Upper lobe of right lung (tissue), 1 donor: ENCODE data around the gene SKI. TPM values are rescaled to one million over a fixed set of nuclear protein-coding genes. Genes with fewer than 3 reads are reported as not detected.

Experiments
- ATAC-seq: fragments of 200-7000 bp; cut with Tn5 transposase; one replicate; pipeline ENCODE4 v1.9.1; 2020; ENCODE audit warnings: mild to moderate bottlenecking, moderate library complexity
- DNase-seq: peaks from one replicate; pipeline ENCODE4 v3.0.0-alpha.2; 2020
- H3K27ac ChIP-seq: fragments of 200-600 bp; one replicate; pipeline ENCODE4 v1.8.0; 2022
- H3K27me3 ChIP-seq: fragments of 200-600 bp; one replicate; pipeline ENCODE4 v1.8.0; 2022; ENCODE audit warnings: mild to moderate bottlenecking
- H3K36me3 ChIP-seq: fragments of 200-600 bp; one replicate; pipeline ENCODE4 v1.8.0; 2022
- H3K4me1 ChIP-seq: fragments of 200-600 bp; one replicate; pipeline ENCODE4 v1.8.0; 2022
- H3K4me3 ChIP-seq: fragments of 200-600 bp; one replicate; pipeline ENCODE4 v1.8.0; 2022; ENCODE audit warnings: mild to moderate bottlenecking
- H3K9me3 ChIP-seq: fragments of 200-600 bp; one replicate; pipeline ENCODE4 v1.8.0; 2022
- intact Hi-C: fragments of 100-400 bp; cut with DNase I; formaldehyde crosslinking; loops from one replicate; pipeline ENCODE4 v1.11.0; 2022
- total RNA-seq: library from RNA; stranded (reverse); fragmentation: NEBNext Ultra II Directional; extraction: Animal tissue kit (Norgen Biotek cat#: 25700); gene quantifications from one replicate; pipeline ENCODE4 v1.2.1, GENCODE V29; 2021
- TF ChIP-seq, protein P1 (sequence below): fragments of 200-600 bp; IDR thresholded peaks from one replicate; pipeline ENCODE4 v1.8.0; 2022; ENCODE audit warnings: antibody characterized with exemption
- donor health status: DM: no; HTN: yes; CAD: no; lungs with severe emphysema.

The SKI gene
- total RNA-seq, 1 donor from 2014 or later = 89.6 TPM

DNA sequence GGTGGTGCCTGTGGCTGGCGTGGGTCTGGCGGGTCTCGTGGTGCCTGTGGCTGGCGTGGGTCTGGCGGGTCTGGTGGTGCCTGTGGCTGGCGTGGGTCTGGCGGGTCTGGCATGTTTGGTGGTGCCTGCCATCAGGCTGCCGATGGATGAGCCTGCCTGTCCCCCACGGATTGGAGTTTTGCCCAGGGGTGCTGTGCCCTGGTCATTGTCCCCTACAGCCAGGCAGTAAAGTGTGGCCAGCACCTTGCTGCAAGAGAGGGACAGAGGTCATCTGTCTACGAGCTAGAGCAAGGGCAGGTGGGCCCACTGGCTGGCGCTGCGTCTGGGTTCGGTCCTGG, 41.8 kb downstream of the SKI start:
- intact Hi-C loops = no loop called here
- H3K27ac ChIP-seq = no peak overlapping the region
- ATAC-seq = no peak

DNA sequence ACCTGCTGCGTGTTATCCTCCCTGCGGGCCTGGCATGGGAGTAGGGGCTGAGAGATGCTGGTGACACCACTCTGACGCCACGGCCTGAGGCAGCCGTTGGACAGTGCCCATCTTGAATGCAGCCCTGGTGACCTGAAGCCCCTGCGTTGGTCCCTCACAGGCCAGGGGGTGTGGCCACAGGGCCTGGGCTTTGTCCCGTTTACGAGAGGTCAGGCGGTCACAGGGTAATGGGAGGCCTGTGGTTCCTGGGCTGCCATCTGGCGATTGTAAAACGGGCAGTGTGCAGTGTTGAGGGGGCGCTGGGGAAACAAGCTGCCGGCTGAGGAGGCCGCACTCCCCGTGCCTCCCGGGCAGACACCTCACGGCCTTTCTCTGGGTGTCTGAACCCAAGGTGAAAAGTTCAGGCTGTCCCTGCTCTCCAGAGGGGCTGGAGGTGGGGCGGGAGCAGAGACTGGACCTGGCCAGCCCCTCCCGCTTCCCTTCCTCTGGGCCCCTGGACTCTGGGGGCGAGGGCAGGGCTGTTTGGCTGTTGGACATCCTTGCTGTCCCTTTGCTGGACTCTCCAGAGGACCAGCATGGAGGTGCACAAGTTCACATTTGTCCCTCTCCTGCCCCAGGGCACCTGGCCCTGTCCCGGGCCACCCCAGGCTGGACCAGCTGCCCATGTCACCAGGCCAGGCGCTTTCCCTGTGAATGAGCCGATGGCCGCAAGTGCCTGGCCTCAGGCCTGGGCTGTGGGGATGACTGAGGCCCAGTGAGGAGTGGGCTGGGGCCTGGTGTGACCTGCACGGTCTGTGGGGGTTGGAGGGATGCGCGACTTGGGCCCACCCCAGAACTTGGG, 42.4 kb downstream of the SKI start:
- intact Hi-C loops = no loop called here

More for the DNA sequence above, 41.8 kb downstream of the SKI start:
- Histone ChIP-seq H3K4me3 (no peak overlapping the region), H3K4me1 (peaks cover 80% of the 10 kb centered on the region), H3K9me3 (no peaks in the 10 kb centered on the region), H3K36me3 (no peaks in the 10 kb centered on the region), H3K27me3 (no peaks in the 10 kb centered on the region)
- TF ChIP-seq, protein P1, sequence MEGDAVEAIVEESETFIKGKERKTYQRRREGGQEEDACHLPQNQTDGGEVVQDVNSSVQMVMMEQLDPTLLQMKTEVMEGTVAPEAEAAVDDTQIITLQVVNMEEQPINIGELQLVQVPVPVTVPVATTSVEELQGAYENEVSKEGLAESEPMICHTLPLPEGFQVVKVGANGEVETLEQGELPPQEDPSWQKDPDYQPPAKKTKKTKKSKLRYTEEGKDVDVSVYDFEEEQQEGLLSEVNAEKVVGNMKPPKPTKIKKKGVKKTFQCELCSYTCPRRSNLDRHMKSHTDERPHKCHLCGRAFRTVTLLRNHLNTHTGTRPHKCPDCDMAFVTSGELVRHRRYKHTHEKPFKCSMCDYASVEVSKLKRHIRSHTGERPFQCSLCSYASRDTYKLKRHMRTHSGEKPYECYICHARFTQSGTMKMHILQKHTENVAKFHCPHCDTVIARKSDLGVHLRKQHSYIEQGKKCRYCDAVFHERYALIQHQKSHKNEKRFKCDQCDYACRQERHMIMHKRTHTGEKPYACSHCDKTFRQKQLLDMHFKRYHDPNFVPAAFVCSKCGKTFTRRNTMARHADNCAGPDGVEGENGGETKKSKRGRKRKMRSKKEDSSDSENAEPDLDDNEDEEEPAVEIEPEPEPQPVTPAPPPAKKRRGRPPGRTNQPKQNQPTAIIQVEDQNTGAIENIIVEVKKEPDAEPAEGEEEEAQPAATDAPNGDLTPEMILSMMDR = no peak
- DNase-seq = no peak

DNA sequence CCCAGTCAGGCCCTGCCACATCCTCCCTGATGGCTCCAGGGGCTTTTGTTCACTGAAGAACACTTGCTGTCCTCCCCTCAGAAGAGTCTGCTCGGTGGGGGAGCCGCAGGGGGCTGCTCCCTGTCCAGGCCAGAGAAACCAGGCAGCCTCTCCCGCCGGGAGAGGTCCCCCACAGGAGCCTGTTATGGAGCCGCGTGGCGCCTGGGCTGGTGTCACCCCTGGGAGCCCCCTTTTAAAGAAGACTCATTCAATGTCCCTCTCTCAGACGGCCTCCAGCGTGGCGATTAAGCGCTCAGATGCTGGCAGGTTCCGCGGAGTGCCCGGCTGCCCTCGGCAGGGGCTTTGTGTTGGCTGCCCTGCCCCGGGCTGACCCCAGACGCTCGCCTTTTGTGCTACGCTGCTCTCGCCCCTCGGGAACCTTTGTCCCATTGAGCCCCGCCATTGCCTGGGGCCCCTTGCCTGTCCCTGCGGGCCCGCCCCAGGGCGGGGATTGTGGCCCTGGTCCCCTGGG, 43.1 kb downstream of the SKI start:
- H3K27me3 ChIP-seq = no peaks in the 10 kb centered on the region
- no peaks in the 10 kb centered on the region for H3K36me3 ChIP-seq
- no peaks in the 10 kb centered on the region for H3K9me3 ChIP-seq
- no peak overlapping the region for H3K4me3 ChIP-seq
- intact Hi-C loops = no loop called here
- H3K4me1 ChIP-seq = peaks cover 88% of the 10 kb centered on the region
- no peak for DNase-seq
- TF ChIP-seq, protein P1 = no peak
- H3K27ac ChIP-seq = no peak overlapping the region
- no peak for ATAC-seq

More for the DNA sequence above, 42.4 kb downstream of the SKI start:
- ATAC-seq (no peak), DNase-seq (no peak)
- Histone ChIP-seq H3K27ac (peak overlapping the region; percentile 21), H3K4me3 (no peak overlapping the region), H3K9me3 (no peaks in the 10 kb centered on the region), H3K4me1 (peaks cover 85% of the 10 kb centered on the region), H3K36me3 (no peaks in the 10 kb centered on the region), H3K27me3 (no peaks in the 10 kb centered on the region)
- TF ChIP-seq, protein P1 = no peak

DNA sequence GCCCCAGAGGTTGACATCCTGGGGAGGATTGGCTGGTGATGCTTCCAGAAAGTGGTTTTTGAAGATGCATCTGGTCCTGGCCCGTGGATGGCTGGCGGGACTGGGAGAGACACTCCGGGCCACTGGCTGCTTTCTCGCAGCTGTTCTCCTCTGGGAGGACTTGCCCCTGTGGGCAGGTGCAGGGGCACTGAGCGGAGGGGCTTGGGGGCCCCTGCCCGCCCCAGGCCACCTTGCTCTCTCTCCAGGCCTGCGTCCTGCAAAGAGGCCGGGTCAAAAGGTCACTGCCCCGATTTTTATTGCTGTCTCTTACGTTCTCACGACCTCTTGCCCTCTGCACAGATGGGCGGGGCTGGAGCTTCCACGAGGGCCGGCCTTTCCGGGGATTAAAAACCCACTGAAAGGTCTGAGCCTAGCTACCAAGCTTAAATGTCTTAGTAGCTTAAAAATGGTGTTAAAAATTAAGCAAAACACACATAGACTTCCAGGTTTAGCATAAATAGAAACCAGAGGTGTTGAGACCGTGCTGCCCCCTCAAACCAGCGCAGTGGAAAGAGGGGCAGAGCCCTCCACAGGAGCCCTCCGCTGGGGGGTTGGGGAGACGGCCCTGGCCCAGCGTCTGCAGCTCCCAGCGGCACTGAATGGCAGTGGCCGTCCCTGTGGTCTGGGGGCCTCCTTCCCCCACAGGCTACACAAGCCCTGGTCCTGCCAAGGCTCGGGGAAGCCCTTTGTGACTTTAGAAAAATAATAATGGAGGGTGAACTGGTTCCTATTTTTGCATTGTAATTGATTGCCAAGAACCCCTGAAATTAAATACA, 43.9 kb downstream of the SKI start:
- Histone ChIP-seq H3K9me3 (no peaks in the 10 kb centered on the region), H3K27ac (no peak overlapping the region), H3K4me3 (no peak overlapping the region), H3K36me3 (no peaks in the 10 kb centered on the region), H3K4me1 (peaks cover 88% of the 10 kb centered on the region), H3K27me3 (no peaks in the 10 kb centered on the region)
- DNase-seq (peak; percentile 67), ATAC-seq (no peak)
- TF ChIP-seq, protein P1 = no peak
- intact Hi-C loops = no loop called here

DNA sequence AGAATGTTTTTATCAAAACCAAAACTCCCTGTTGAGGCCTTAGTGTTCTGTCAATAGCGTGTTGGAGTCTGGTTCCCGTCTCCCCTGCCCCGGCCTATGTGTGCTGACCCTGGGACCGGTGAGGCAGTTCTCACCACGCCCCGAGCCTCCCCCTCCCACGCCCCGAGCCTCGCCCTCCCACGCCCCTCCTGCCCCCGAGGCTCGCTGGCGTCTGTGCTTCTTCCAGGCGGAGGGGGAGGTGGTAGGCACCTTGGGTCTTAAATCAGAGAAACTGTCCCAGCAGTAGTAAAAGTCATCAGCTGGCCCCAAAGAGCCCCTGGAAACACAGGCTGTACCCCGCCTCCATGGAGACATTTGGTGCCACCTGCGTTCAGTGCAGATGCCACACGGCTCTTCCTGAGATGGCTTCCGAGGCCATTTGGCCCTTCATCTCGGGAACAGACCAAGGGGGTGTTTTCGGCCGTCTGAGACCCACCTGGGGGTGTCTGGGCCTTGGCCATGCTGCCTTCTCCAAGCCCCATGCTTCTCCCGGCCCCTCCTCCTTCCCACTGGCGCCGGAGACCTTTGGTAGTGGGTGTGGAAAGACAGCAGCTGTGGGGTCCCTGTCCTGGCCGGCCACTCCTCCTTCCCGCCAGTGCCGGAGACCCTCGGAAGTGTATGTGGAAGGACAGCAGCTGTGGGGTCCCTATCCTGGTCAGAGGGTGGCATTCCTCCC, 44.7 kb downstream of the SKI start:
- H3K36me3 ChIP-seq = peaks cover 4% of the 10 kb centered on the region
- DNase-seq (no peak), ATAC-seq (no peak)
- TF ChIP-seq, protein P1 = no peak
- H3K27ac ChIP-seq = no peak overlapping the region
- intact Hi-C loops = no loop called here
- H3K9me3 ChIP-seq = no peaks in the 10 kb centered on the region
- peaks cover 88% of the 10 kb centered on the region for H3K4me1 ChIP-seq
- no peaks in the 10 kb centered on the region for H3K27me3 ChIP-seq
- H3K4me3 ChIP-seq = no peak overlapping the region
